GM19452 (cell line): ENCODE results near the gene PCDHGA1.

Experiments used
- ATAC-seq: cut with Tn5 transposase; IDR thresholded peaks from one replicate; pipeline ENCODE4 v1.9.1; 2021; ENCODE audit not compliant: unreplicated experiment

Gene PCDHGA1

DNA sequence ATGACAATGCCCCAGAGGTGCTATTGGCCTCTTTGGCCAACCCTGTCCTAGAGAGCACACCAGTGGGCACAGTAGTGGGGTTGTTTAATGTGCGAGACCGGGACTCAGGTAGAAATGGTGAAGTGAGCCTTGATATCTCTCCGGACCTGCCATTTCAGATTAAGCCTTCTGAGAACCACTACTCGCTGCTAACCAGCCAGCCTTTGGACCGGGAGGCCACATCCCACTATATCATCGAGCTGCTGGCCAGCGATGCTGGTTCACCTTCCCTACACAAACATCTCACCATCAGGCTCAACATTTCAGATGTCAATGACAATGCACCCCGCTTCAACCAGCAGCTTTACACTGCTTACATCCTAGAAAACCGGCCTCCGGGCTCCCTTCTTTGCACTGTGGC is 160.0 kb downstream of the PCDHGA1 start:
- no peak for ATAC-seq

GRCh38 chr5:141490771-141491170 is 160.5 kb downstream of the PCDHGA1 start:
- ATAC-seq, result no peak

DNA sequence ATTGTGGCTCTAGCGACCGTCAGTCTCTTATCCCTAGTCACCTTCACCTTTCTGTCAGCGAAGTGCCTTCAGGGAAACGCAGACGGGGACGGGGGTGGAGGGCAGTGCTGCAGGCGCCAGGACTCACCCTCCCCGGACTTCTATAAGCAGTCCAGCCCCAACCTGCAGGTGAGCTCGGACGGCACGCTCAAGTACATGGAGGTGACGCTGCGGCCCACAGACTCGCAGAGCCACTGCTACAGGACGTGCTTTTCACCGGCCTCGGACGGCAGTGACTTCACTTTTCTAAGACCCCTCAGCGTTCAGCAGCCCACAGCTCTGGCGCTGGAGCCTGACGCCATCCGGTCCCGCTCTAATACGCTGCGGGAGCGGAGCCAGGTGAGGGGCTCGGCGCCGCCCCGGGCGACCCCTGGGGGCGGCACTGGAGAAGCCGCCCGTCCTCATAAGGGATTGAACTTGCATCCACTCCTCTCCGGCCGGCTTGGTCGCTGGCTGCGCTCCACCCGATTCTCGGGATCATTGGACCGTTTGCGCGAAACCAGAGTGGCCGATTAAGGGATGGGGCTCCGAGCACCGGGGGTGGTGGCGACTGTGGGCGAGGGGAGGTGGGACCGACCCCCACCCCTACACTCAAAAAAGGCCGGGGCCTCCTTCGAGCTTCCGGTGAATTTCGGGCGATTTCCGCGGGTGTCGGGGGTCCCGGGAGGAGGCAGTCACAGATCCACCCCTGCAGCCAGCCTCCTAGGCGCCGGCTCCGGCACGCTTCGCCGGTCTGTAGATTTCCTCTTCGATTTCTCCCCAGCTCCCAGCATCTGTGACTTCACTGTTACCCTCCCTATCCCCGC is 161.2 kb downstream of the PCDHGA1 start:
- ATAC-seq, result peak; percentile 3

DNA sequence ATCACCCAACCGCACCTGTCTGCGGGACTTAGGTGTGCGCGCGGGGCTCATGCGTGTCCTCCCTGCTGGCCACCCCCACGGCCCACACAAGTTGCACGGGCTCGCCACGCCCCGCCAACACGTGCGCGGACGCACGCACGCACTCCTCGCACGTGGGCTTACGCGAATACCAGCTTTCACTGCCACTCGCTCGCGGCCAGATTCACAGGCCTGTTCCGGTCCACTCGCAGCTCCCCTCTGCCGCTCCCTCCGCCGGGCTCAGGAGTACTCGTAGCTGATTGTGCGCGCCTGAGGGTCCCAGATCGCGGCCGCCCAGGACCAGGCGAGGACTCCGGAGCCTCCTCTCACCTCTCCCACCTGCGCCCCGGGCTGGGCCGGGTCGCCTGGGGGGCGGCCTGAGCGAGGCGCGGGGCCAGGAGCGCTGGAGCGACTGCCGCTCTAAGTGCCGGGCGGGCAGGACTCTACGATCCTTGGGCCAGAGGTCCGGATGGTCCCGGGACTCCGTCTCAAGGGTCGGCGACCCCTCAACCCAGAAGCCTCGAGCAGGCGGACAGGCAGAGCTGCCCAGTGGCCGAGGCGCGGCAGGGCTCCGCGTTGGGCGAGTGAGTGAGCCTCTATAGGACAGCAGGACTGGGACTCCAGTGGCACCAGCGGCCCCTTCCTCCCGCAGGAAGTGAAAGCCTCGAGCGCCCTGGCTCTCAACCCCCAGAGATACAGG is 162.0 kb downstream of the PCDHGA1 start:
- peak; percentile 62 for ATAC-seq

DNA sequence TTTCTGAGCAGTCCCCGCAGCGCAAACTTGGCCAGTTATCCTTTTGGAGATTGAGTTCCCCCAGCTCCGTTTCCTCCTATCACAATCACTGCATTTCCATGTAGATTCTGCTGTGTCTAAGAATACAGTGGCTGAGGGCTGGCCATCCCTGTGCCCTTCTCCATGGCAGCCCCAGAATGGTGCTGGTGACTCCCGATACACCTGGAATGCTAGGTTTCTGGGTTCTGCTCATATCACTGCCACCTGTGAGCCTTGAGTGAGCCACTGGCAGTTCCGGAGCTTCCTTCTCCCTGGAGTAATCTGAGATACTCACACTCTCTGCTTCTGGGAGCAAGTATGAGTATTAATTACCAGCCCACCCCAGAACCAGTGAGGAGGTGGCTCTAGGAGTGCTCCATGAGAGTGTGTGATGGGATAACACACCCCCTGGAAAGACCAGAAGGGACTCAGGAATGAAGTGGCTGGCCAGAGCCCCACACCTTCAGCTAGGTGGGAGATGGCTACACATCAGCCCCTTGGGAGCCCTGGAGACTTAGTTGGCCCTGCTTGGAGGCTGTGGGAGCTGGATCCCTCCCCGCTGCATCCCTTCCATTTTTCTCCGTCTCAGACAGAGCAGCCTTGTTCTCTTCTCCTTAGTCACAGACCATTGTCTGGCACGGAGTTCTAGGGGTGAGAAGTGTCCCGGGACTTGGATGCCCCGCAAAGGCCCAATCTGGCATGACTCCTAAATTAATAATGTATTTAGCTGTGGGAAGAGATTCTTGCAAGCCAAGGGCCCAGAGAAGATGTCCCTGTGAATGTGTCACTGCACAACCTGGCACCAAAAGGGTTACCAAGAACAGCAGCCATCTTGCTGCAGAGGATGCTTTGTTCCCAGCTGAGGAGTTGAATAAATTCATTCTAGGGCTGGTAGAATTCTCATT is 163.4 kb downstream of the PCDHGA1 start:
- ATAC-seq, result no peak

DNA sequence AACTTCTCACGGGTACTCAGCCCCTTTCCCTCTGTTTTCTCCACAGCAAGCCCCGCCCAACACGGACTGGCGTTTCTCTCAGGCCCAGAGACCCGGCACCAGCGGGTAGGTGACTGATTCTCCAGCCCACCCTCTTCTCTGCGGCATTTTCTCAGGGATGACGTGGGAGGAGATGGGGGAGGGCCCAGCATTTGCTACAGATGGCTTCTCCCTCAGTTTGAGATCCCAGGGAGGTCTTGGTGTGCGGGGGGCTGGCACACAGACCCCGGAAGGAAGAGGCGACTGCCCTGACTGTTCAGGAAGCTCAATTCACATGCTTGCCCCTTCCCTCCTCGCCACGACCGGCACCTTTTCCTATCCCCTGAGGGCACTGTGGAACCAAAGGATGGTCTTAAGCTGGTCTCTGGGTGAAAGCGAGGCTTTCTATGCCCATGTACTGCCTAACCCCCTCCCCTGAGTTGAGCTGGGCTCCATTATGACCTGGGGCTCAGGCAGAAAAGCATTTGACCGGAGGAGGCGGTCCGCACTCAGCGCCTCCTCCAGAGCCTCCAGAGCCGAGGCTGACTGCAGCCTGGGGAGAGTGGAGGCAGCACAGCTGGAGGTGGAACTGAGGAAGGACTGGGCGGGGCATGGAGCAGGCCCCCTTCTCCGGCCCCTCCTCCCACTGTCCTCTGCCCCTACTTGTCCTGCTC is 164.6 kb downstream of the PCDHGA1 start:
- ATAC-seq, result no peak

DNA sequence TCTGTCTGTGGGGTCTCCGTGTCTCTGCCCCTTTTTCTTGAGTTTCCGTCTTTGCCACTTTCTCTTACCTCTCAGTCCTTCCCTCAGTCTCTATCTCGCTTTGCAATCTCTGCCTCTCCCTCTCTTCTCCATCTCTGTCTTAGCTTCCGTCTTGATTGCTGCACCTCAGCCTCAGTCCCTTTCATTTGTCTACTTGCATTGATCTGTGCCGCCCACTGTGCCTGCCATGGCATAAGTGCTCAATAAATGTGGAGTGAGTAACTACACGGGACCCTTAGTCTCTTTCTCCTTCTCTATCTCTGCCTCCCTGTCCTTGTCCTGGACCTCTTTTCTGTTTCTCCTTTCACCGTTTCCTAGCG is 165.1 kb downstream of the PCDHGA1 start:
- ATAC-seq, result no peak

- ATAC-seq, result no peak
Measured at GRCh38 chr5:141496038-141496437, 165.7 kb downstream of the PCDHGA1 start.

DNA sequence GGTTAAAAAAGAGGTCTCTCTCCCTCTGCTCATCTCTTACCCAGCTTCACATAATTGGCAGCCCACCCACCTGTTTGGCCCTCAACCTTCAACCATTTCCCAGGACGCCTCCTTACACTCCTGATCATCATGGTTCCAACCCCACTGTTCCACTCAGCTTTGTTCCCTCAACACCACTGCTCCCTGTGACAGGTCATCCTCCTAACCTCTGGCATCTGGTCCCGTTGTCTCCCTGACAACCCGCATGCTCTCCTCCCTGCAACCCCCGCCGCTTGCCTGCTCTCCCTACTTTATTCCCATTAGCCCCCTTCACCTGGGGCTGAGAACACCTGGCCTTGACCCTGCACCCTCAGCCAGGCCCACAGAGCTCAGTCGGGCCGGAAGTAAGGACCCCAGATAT is 171.4 kb downstream of the PCDHGA1 start:
- no peak for ATAC-seq

DNA sequence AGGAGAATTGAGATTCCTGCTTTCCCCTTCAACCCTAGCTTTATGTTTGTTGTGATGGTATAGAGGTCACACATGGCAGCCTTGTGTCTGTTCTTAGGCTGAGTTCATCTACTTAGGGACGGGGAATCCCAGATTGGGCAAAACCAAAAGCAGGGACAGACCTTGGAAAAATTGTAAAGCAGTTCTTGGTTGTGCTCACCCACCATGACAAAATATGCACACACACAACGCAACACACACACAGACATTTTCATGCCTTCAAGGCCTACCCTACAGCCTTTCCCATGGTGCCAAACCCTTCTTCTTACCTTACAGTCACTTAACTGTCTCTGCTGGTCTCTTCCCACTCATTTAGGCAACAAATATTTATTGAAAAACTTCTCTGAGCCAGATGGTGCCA is 173.4 kb downstream of the PCDHGA1 start:
- no peak for ATAC-seq

DNA sequence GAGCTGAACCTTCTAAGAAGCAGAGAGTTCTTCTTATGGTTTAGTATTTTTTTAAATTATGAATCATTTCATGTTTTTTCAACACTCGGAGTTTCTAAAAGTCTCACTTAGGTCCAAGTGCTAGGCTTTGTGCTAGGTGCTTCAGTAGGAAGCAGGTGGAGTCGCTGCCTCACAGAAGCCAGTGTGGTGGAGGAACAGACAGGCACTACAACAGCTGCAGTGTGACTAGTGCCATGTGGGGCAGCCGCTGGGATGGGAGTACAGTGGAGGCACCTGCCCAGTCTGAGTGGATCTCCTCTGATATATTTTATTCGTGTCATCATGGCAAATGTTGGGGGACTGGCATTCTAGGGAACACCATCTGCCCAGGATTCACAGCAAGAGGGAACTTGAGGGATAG is 173.9 kb downstream of the PCDHGA1 start:
- ATAC-seq, result no peak

- ATAC-seq, result no peak
Measured at GRCh38 chr5:141506381-141507155, 176.3 kb downstream of the PCDHGA1 start.

- peak; percentile 41 for ATAC-seq
Measured at GRCh38 chr5:141507387-141508091, 177.2 kb downstream of the PCDHGA1 start.

DNA sequence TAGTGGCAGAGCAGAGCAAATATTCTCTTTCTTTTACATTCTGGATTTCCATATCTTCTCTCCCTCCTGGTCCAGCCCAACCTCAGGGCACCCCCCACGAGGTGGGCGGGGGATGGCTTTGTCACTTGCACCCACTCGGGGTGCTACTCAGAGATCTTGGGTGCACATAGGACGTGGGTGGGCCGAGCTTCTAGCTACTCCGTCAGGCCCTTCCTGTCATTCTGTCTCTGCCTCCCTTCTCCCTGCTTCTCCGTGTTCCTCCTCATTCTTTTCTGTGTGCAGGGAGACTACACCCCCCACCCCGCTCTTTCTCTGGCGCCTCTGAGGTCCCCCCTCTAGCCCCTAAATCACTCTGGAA is 178.1 kb downstream of the PCDHGA1 start:
- ATAC-seq, result no peak

DNA sequence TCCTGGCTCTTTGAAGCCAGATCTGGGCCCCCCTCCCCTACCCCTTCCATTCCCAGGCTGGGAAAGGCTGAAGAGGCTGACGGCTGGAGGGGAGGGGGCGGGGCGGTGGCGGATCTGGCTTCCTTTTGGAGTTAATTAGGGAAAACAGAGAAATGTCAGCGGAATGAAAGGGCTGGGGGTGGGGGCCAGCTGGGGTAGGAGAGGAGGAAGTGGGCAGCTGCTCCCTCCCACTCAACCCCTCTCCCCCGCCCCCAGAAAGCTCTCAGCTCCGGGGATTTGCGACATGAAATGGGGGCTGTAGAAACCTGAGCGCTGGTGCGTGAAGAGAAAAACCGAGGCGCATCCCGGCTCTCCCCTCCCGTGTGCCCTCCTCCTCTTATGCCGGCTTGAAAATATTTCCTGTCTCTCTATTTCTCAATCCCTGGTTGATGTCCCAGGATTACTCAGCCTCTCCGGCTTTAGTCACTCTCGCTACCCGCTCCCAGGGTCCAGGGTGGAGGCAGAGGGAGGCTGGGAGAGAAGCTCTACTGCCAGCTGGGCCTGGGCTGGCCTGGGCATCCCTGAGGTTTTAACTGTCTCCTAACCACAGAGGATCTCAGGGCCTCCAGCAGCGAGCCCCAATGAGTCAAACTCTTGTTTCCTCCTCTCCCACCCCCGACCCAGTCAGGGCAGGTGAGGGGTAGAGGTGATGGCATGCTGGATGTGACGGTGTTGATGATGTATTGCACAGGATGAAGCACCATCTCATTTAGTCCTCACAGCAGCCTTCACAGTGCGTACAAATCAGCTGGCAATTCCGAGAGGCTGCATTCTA is 178.7 kb downstream of the PCDHGA1 start:
- no peak for ATAC-seq

DNA sequence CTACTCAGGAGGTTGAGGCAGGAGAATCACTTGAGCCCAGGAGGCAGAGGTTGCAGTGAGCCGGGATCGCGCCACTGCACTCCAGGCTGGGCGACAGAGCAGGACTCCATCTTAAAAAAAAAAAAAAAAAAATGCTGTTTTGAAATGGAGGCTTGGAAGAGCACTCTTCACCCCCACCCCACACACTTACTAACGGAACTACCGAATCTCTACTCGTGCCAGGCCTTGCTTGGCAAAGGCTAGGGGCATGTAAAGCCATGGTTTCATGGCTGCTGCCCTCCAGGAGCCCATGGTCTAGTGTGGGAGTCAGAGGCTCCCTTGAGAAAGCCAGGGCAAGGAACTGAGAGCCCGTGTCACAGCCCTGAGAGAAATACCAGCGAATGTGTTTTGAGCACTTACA is 179.8 kb downstream of the PCDHGA1 start:
- ATAC-seq, result no peak

DNA sequence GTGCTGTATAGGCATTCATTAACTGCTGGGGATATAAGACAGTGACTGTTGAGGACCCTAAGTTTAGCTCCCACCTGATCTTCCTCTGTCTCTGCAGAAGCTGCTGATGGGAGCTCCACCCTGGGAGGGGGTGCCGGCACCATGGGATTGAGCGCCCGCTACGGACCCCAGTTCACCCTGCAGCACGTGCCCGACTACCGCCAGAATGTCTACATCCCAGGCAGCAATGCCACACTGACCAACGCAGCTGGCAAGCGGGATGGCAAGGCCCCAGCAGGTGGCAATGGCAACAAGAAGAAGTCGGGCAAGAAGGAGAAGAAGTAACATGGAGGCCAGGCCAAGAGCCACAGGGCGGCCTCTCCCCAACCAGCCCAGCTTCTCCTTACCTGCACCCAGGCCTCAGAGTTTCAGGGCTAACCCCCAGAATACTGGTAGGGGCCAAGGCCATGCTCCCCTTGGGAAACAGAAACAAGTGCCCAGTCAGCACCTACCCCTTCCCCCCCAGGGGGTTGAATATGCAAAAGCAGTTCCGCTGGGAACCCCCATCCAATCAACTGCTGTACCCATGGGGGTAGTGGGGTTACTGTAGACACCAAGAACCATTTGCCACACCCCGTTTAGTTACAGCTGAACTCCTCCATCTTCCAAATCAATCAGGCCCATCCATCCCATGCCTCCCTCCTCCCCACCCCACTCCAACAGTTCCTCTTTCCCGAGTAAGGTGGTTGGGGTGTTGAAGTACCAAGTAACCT is 180.7 kb downstream of the PCDHGA1 start:
- ATAC-seq, result peak; percentile 24

DNA sequence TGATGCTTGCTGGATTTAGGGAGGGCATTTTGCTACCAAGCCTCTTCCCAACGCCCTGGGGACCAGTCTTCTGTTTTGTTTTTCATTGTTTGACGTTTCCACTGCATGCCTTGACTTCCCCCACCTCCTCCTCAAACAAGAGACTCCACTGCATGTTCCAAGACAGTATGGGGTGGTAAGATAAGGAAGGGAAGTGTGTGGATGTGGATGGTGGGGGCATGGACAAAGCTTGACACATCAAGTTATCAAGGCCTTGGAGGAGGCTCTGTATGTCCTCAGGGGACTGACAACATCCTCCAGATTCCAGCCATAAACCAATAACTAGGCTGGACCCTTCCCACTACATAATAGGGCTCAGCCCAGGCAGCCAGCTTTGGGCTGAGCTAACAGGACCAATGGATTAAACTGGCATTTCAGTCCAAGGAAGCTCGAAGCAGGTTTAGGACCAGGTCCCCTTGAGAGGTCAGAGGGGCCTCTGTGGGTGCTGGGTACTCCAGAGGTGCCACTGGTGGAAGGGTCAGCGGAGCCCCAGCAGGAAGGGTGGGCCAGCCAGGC is 181.5 kb downstream of the PCDHGA1 start:
- ATAC-seq, result no peak
